CD4-positive, alpha-beta T cell treated with Interleukin-1 beta for 1 hour (primary cell): ENCODE measurements around the gene SIPA1L3.

Source experiments
- DNase-seq, 2 donors: peaks; one replicate each; pipeline ENCODE4 v3.0.0-alpha.2; 2020 to 2022

The SIPA1L3 gene

GRCh38 chr19:38202504-38202903, 295.5 kb downstream of the SIPA1L3 start:
- DNase-seq = no peak

- DNase-seq = no peak
Measured at GRCh38 chr19:38203197-38203596, 296.2 kb downstream of the SIPA1L3 start.

GRCh38 chr19:38204096-38204495, 297.1 kb downstream of the SIPA1L3 start:
- no peak for DNase-seq

GRCh38 chr19:38204728-38205127, 297.7 kb downstream of the SIPA1L3 start:
- DNase-seq = no peak

GRCh38 chr19:38206006-38206745, 299.2 kb downstream of the SIPA1L3 start:
- DNase-seq = no peak

GRCh38 chr19:38206928-38207327, 299.9 kb downstream of the SIPA1L3 start:
- no peak for DNase-seq

GRCh38 chr19:38207543-38207942, 300.5 kb downstream of the SIPA1L3 start:
- no peak for DNase-seq

- DNase-seq = no peak
Measured at GRCh38 chr19:38208571-38208970, 301.6 kb downstream of the SIPA1L3 start.

- no peak for DNase-seq
Measured at GRCh38 chr19:38209152-38209551, 302.1 kb downstream of the SIPA1L3 start.

GRCh38 chr19:38209671-38210457, 302.9 kb downstream of the SIPA1L3 start:
- no peak for DNase-seq

GRCh38 chr19:38210458-38210987, 303.5 kb downstream of the SIPA1L3 start:
- DNase-seq = no peak

- no peak for DNase-seq
Measured at GRCh38 chr19:38211151-38211591, 304.2 kb downstream of the SIPA1L3 start.

- DNase-seq = no peak
Measured at GRCh38 chr19:38211766-38212165, 304.8 kb downstream of the SIPA1L3 start.

- DNase-seq = no peak
Measured at GRCh38 chr19:38213469-38213868, 306.5 kb downstream of the SIPA1L3 start.

- peak; percentile 48 to 59 for DNase-seq
Measured at GRCh38 chr19:38213911-38214625, 307.1 kb downstream of the SIPA1L3 start.

GRCh38 chr19:38216785-38217641, 310.0 kb downstream of the SIPA1L3 start:
- no peak for DNase-seq

GRCh38 chr19:38218204-38218603, 311.2 kb downstream of the SIPA1L3 start:
- DNase-seq = no peak

- DNase-seq = no peak
Measured at GRCh38 chr19:38219221-38219620, 312.2 kb downstream of the SIPA1L3 start.

GRCh38 chr19:38221421-38221820, 314.4 kb downstream of the SIPA1L3 start:
- DNase-seq = no peak

- no peak for DNase-seq
Measured at GRCh38 chr19:38221919-38222830, 315.2 kb downstream of the SIPA1L3 start.

GRCh38 chr19:38223119-38223523, 316.1 kb downstream of the SIPA1L3 start:
- DNase-seq = no peak
